Thoracic aorta (tissue), 2 donors: ENCODE measurements around the gene TMEM150B. TPM values are rescaled to one million over a fixed set of nuclear protein-coding genes. Genes with fewer than 3 reads are reported as not detected.

Experiments
- ATAC-seq: fragments of 150-250 bp; one replicate; pipeline ENCODE4 v1.8.0; 2017; ENCODE audit warnings: low read depth; ENCODE audit not compliant: insufficient number of reproducible peaks, low FRiP score
- DNase-seq: peaks from one replicate; pipeline ENCODE4 v3.0.0-alpha.2; 2020; ENCODE audit warnings: low spot score
- H3K27ac ChIP-seq, 2 donors: fragments of 200-600 bp; sonication (generic); 1 replicate in 1 of 2; 2 replicates in 1 of 2; pipeline ENCODE4 v1.5.1; 2016; ENCODE audit warnings: mild to moderate bottlenecking in 2 of 2, moderate library complexity in 2 of 2
- H3K27me3 ChIP-seq: fragments of 200-600 bp; sonication (generic); replicated peaks from 2 replicates; pipeline ENCODE4 v1.6.0; 2016; ENCODE audit warnings: mild to moderate bottlenecking; ENCODE audit not compliant: insufficient read depth
- H3K36me3 ChIP-seq: fragments of 200-600 bp; sonication (generic); one replicate; pipeline ENCODE4 v1.5.1; 2016
- H3K4me1 ChIP-seq, 2 donors: fragments of 200-600 bp; sonication (generic); 1 replicate in 1 of 2; 2 replicates in 1 of 2; pipeline versions ENCODE4 v1.5.1 to v1.6.0; 2016; ENCODE audit warnings: low read depth in 2 of 2, mild to moderate bottlenecking in 1 of 2; ENCODE audit not compliant: control insufficient read depth in 1 of 2
- H3K4me3 ChIP-seq: fragments of 200-600 bp; sonication (generic); 2 replicates; pipeline ENCODE4 v1.5.1; 2016; ENCODE audit warnings: mild to moderate bottlenecking
- H3K9me3 ChIP-seq: fragments of 200-600 bp; sonication (generic); 2 replicates; pipeline ENCODE4 v1.5.1; 2016
- CTCF ChIP-seq: fragments of 200-600 bp; sonication (generic); IDR thresholded peaks from one replicate; pipeline ENCODE4 v1.5.1; 2019; ENCODE audit warnings: antibody characterized with exemption
- total RNA-seq, 2 donors: library from RNA; depleted of rRNA; stranded (reverse); fragments of >200 nt; gene quantifications; one replicate each; pipeline versions ENCODE4 v1.1.0 to v1.2.3, GENCODE V29; 2016

TMEM150B gene
- total RNA-seq, 2 donors from 2014 or later, result 6.8 TPM; not detected in 1

GRCh38 chr19:55316646-55317045 lies 8.5 kb downstream of the TMEM150B start:
- H3K4me1 ChIP-seq, result no peaks in the 10 kb centered on the region
- no peaks in the 10 kb centered on the region for H3K36me3 ChIP-seq
- ATAC-seq (no peak), DNase-seq (no peak)
- H3K27me3 ChIP-seq, result no peaks in the 10 kb centered on the region
- H3K27ac ChIP-seq, result no peak overlapping the region
- H3K9me3 ChIP-seq, result no peaks in the 10 kb centered on the region
- H3K4me3 ChIP-seq, result no peak overlapping the region
- no peak for TF ChIP-seq CTCF

- no peaks in the 10 kb centered on the region for H3K36me3 ChIP-seq
- TF ChIP-seq CTCF, result no peak
- no peak overlapping the region for H3K27ac ChIP-seq
- H3K27me3 ChIP-seq, result no peaks in the 10 kb centered on the region
- no peaks in the 10 kb centered on the region for H3K4me1 ChIP-seq
- no peak for ATAC-seq
- DNase-seq, result no peak
- H3K9me3 ChIP-seq, result no peaks in the 10 kb centered on the region
- no peak overlapping the region for H3K4me3 ChIP-seq
Measured at GRCh38 chr19:55315956-55316525, 9.1 kb downstream of the TMEM150B start.

- no peaks in the 10 kb centered on the region for H3K36me3 ChIP-seq
- no peak overlapping the region for H3K4me3 ChIP-seq
- DNase-seq (no peak), ATAC-seq (no peak)
- no peaks in the 10 kb centered on the region for H3K4me1 ChIP-seq
- H3K9me3 ChIP-seq, result no peaks in the 10 kb centered on the region
- H3K27me3 ChIP-seq, result no peaks in the 10 kb centered on the region
- no peak overlapping the region for H3K27ac ChIP-seq
- no peak for TF ChIP-seq CTCF
Measured at GRCh38 chr19:55314396-55314795, 10.7 kb downstream of the TMEM150B start.

- Histone ChIP-seq H3K9me3 (no peaks in the 10 kb centered on the region), H3K27me3 (no peaks in the 10 kb centered on the region), H3K4me1 (no peaks in the 10 kb centered on the region), H3K4me3 (no peak overlapping the region), H3K36me3 (no peaks in the 10 kb centered on the region), H3K27ac (no peak overlapping the region)
- no peak for ATAC-seq
- TF ChIP-seq CTCF, result no peak
- DNase-seq, result no peak
Measured at GRCh38 chr19:55312621-55313512, 12.3 kb downstream of the TMEM150B start.

- no peaks in the 10 kb centered on the region for H3K27me3 ChIP-seq
- ATAC-seq (no peak), DNase-seq (no peak)
- H3K36me3 ChIP-seq, result peaks cover 5% of the 10 kb centered on the region
- no peak overlapping the region for H3K4me3 ChIP-seq
- no peak overlapping the region for H3K27ac ChIP-seq
- no peaks in the 10 kb centered on the region for H3K9me3 ChIP-seq
- no peaks in the 10 kb centered on the region for H3K4me1 ChIP-seq
- TF ChIP-seq CTCF, result no peak
Measured at GRCh38 chr19:55311797-55312196, 13.3 kb downstream of the TMEM150B start.
